Midbrain (tissue), 1 donor: ENCODE results near the gene ITPR3.
A peak's percentile ranks its signal among the peaks of the same experiment; 100 is the strongest.

Experiments used
- DNase-seq: peaks from one replicate; lab custom pipeline; 2025; lab: John Stamatoyannopoulos, UW

Gene ITPR3

GRCh38 chr6:33620856-33621710 is at the start of gene ITPR3:
TSS of gene ITPR3 (plus strand) at chr6:33621322. CDS start at chr6:33621603, 281 bp downstream.
- no peak for DNase-seq

- DNase-seq = no peak
Measured at GRCh38 chr6:33571637-33572316, 49.3 kb upstream of the ITPR3 start.

- no peak for DNase-seq
Measured at GRCh38 chr6:33575211-33575610, 45.9 kb upstream of the ITPR3 start.

GRCh38 chr6:33576668-33577067 is 44.5 kb upstream of the ITPR3 start:
- DNase-seq = no peak

- no peak for DNase-seq
Measured at GRCh38 chr6:33577106-33577535, 44.0 kb upstream of the ITPR3 start.

GRCh38 chr6:33577718-33578117 is 43.4 kb upstream of the ITPR3 start:
- DNase-seq = no peak

- no peak for DNase-seq
Measured at GRCh38 chr6:33578164-33578563, 43.0 kb upstream of the ITPR3 start.

GRCh38 chr6:33578588-33579011 is 42.5 kb upstream of the ITPR3 start:
- DNase-seq = no peak

- peak; percentile 91 for DNase-seq
Measured at GRCh38 chr6:33579828-33580714, 41.1 kb upstream of the ITPR3 start, which contains the start of gene BAK1. TSS of gene BAK1 (minus strand) at chr6:33580276. CDS start at chr6:33577604, 2,672 bp downstream.

- no peak for DNase-seq
Measured at GRCh38 chr6:33581186-33581585, 39.9 kb upstream of the ITPR3 start.

- DNase-seq = no peak
Measured at GRCh38 chr6:33583591-33584155, 37.4 kb upstream of the ITPR3 start.

GRCh38 chr6:33584700-33585402 is 36.3 kb upstream of the ITPR3 start:
- no peak for DNase-seq

GRCh38 chr6:33585403-33586107 is 35.6 kb upstream of the ITPR3 start:
- DNase-seq = peak; percentile 70

- DNase-seq = no peak
Measured at GRCh38 chr6:33586108-33586640, 34.9 kb upstream of the ITPR3 start.

- no peak for DNase-seq
Measured at GRCh38 chr6:33587529-33587928, 33.6 kb upstream of the ITPR3 start.

GRCh38 chr6:33588894-33589293 is 32.2 kb upstream of the ITPR3 start:
- no peak for DNase-seq

- no peak for DNase-seq
Measured at GRCh38 chr6:33589392-33589730, 31.8 kb upstream of the ITPR3 start.

- DNase-seq = peak; percentile 36
Measured at GRCh38 chr6:33589731-33590530, 31.2 kb upstream of the ITPR3 start.

- no peak for DNase-seq
Measured at GRCh38 chr6:33590531-33591198, 30.5 kb upstream of the ITPR3 start.
